Liver (tissue), 9 donors: ENCODE results near the gene ATP2A1. TPM values are rescaled to one million over a fixed set of nuclear protein-coding genes. Genes with fewer than 3 reads are reported as not detected.

ENCODE experiments used
- DNase-seq: peaks from one replicate; pipeline ENCODE4 v3.0.0-alpha.2; 2017; ENCODE audit warnings: low spot score
- H3K27ac ChIP-seq, 2 donors: one replicate each; pipeline ENCODE4 v1.7.0; 2013; ENCODE audit warnings: inconsistent platforms in 2 of 2, low read length in 2 of 2, control low read depth in 1 of 2, low read depth in 1 of 2, mild to moderate bottlenecking in 1 of 2
- H3K27me3 ChIP-seq, 4 donors: one replicate each; pipeline versions ENCODE4 v1.6.1 to v1.7.0; 2013; ENCODE audit warnings: low read length in 3 of 4, inconsistent platforms in 1 of 4, mild to moderate bottlenecking in 1 of 4, moderate library complexity in 1 of 4; ENCODE audit not compliant: control insufficient read depth in 4 of 4, insufficient read depth in 4 of 4
- H3K36me3 ChIP-seq, 4 donors: one replicate each; pipeline versions ENCODE4 v1.6.1 to v1.7.0; 2013; ENCODE audit warnings: low read length in 3 of 4, mild to moderate bottlenecking in 3 of 4, low read depth in 1 of 4, moderate library complexity in 1 of 4; ENCODE audit not compliant: control insufficient read depth in 4 of 4, insufficient read depth in 3 of 4
- H3K4me1 ChIP-seq, 4 donors: one replicate each; pipeline versions ENCODE4 v1.6.1 to v1.7.0; 2013; ENCODE audit warnings: low read length in 3 of 4, mild to moderate bottlenecking in 3 of 4, moderate library complexity in 1 of 4; ENCODE audit not compliant: control insufficient read depth in 4 of 4, insufficient read depth in 4 of 4
- H3K4me3 ChIP-seq, 3 donors: one replicate each; pipeline versions ENCODE4 v1.6.1 to v1.7.0; 2013; ENCODE audit warnings: low read length in 3 of 3, control low read depth in 1 of 3, low read depth in 1 of 3, mild to moderate bottlenecking in 1 of 3
- H3K9ac ChIP-seq, 2 donors: one replicate each; pipeline ENCODE4 v1.7.0; 2013; ENCODE audit warnings: low read length in 2 of 2, mild to moderate bottlenecking in 2 of 2, moderate library complexity in 2 of 2, control low read depth in 1 of 2, low read depth in 1 of 2
- H3K9me3 ChIP-seq, 4 donors: one replicate each; pipeline versions ENCODE4 v1.6.1 to v1.7.0; 2013; ENCODE audit warnings: low read length in 3 of 4; ENCODE audit not compliant: control insufficient read depth in 4 of 4
- ATF3 ChIP-seq: IDR thresholded peaks from 2 replicates; pipeline ENCODE4 v1.6.1; 2016; ENCODE audit warnings: antibody characterized with exemption
- EGR1 ChIP-seq, 2 donors: IDR thresholded peaks; 2 replicates each; pipeline ENCODE4 v1.6.1; 2016 to 2018; ENCODE audit warnings: antibody characterized with exemption in 2 of 2, low read depth in 2 of 2
- FOXA2 ChIP-seq: IDR thresholded peaks from 2 replicates; pipeline ENCODE4 v1.6.1; 2016; ENCODE audit warnings: antibody characterized with exemption
- GABPA ChIP-seq, 2 donors: IDR thresholded peaks in 1 of 2; conservative IDR thresholded peaks in 1 of 2; 2 replicates each; pipeline ENCODE4 v1.6.1; 2016; ENCODE audit warnings: antibody characterized with exemption in 2 of 2, mild to moderate bottlenecking in 1 of 2, moderate library complexity in 1 of 2
- HNF4G ChIP-seq: IDR thresholded peaks from 2 replicates; pipeline ENCODE4 v1.6.1; 2016; ENCODE audit warnings: antibody characterized with exemption
- NR2F2 ChIP-seq: IDR thresholded peaks from 2 replicates; pipeline ENCODE4 v1.6.1; 2016; ENCODE audit warnings: antibody characterized with exemption
- RAD21 ChIP-seq, 2 donors: IDR thresholded peaks; 2 replicates each; pipeline ENCODE4 v1.6.1; 2016; ENCODE audit warnings: antibody characterized with exemption in 2 of 2, mild to moderate bottlenecking in 2 of 2
- REST ChIP-seq: IDR thresholded peaks from 2 replicates; pipeline ENCODE4 v1.6.1; 2016; ENCODE audit warnings: antibody characterized with exemption, mild to moderate bottlenecking
- RXRA ChIP-seq, 2 donors: IDR thresholded peaks; 2 replicates each; pipeline ENCODE4 v1.6.1; 2017 to 2018; ENCODE audit warnings: antibody characterized with exemption in 2 of 2, mild to moderate bottlenecking in 1 of 2
- SP1 ChIP-seq: IDR thresholded peaks from 2 replicates; pipeline ENCODE4 v1.6.1; 2018; ENCODE audit warnings: antibody characterized with exemption, mild to moderate bottlenecking
- TAF1 ChIP-seq: conservative IDR thresholded peaks from 2 replicates; pipeline ENCODE4 v1.6.1; 2016; ENCODE audit warnings: antibody characterized with exemption, mild to moderate bottlenecking
- YY1 ChIP-seq: IDR thresholded peaks from 2 replicates; pipeline ENCODE4 v1.6.1; 2016; ENCODE audit warnings: antibody characterized with exemption, mild to moderate bottlenecking
- WGBS: extraction: QIAGEN DNeasy Blood & Tissue Kit; methylation state at CpG from one replicate; pipeline ENCODE4 v1.1.7; 2013; 5-methylcytosine and 5-hydroxymethylcytosine counted together
- polyA plus RNA-seq, 2 donors: library from polyadenylated mRNA; stranded (reverse) in 1 of 2; unstranded in 1 of 2; fragments of 200-250 nt in 1 of 2; fragments of >200 nt in 1 of 2; fragmentation: Nextera tagmentation in 1 of 2; extraction: Ambion mirVana in 1 of 2; gene quantifications; one replicate each; pipeline versions ENCODE4 v1.2.1 to v1.2.3, GENCODE V29; 2013 to 2015
- total RNA-seq, 2 donors: library from RNA; depleted of rRNA; stranded (reverse); fragments of >200 nt; gene quantifications; one replicate each; pipeline ENCODE4 v1.2.3, GENCODE V29; 2014
- TF ChIP-seq, protein P1 (sequence below): IDR thresholded peaks from 2 replicates; pipeline ENCODE4 v1.6.1; 2016; ENCODE audit warnings: antibody characterized with exemption
- TF ChIP-seq, protein P2 (sequence below): fragments of 150-350 bp; IDR thresholded peaks from 2 replicates; pipeline ENCODE4 v1.5.1; 2017; ENCODE audit warnings: improper control_type of control experiment, low read depth, low read length; ENCODE audit not compliant: missing input control
- TF ChIP-seq, protein P3 (sequence below): IDR thresholded peaks from 2 replicates; pipeline ENCODE4 v1.6.1; 2016; ENCODE audit warnings: antibody characterized with exemption
- donor health status: healthy.
- donor health status: healthy.
- donor health status: healthy.
- donor health status: healthy.
- donor health status: healthy.

The ATP2A1 gene
- under 1 TPM; 0.09 to 0.17 TPM for total RNA-seq
- under 1 TPM; 0.07 to 0.23 TPM for polyA plus RNA-seq

DNA sequence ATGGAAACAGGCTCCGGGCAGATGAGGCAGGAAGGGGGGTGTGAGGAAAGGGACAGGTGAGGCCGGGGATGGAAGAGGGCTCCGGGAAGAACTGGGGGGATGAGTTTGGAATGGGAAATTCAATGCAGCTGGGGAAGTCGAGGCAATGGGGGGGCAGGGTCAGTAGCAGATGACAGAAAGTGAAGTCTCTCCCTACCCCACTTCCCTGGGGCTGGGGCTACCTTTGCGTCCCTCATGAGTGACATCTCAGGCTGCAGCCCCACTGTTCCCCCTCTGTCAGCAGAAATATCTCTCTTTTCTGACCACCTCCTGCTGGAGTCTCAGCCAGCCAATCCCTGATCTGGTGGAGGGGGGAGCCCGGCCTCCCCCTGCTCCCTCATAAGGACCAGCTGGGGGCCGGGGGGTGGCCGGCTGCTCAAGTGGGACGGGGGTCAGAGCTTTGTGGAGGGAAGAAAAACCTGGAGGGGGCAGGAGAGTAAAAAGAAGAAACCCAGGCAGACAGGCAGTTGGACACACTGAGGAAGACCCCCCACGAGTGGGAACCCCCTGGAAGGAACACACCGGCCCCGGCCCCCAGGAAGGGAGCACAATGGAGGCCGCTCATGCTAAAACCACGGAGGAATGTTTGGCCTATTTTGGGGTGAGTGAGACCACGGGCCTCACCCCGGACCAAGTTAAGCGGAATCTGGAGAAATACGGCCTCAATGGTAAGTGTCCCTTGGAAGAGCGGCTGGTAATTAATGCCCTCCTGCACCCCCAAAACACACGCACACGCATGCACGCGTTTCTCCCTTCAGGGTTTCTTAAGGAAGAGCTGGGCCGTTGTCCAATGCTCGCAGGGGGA, at the start of gene ATP2A1:
Gene ATP2A1 (plus strand): TSS at position 406 of the 844 bp plus-strand sequence. CDS start 184 bp downstream, at position 590.
- Histone ChIP-seq H3K27ac (no peak within 1 kb of the TSS), H3K9ac (no peak within 1 kb of the TSS)

DNA sequence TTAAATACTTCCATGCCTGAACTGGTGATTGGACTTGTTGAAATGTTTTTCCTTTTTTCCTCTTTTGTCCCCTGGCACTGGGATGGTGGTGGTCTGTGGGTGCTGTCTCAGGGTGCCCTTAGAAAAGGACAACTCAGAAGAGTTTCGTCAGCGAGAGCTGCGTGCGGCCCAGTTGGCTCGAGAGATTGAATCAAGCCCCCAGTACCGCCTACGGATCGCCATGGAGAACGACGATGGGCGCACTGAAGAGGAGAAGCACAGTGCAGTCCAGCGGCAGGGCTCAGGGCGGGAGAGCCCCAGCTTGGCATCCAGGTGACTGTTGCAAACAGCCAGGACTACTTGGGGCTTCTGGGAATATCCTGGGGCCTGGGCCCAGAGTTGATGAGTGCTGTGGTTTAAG, 48.5 kb upstream of the ATP2A1 start:
- no peaks in the 10 kb centered on the region for H3K9me3 ChIP-seq
- H3K27ac ChIP-seq, result no peak overlapping the region
- no peak overlapping the region for H3K9ac ChIP-seq
- no peak overlapping the region for H3K4me3 ChIP-seq
- TF ChIP-seq HNF4G, result no peak
- TF ChIP-seq NR2F2, result no peak
- no peak for TF ChIP-seq EGR1 (IDR thresholded peaks at IDR 0.05; ENCODE audit: low read depth in 2 of 2)
- TF ChIP-seq, protein P1, sequence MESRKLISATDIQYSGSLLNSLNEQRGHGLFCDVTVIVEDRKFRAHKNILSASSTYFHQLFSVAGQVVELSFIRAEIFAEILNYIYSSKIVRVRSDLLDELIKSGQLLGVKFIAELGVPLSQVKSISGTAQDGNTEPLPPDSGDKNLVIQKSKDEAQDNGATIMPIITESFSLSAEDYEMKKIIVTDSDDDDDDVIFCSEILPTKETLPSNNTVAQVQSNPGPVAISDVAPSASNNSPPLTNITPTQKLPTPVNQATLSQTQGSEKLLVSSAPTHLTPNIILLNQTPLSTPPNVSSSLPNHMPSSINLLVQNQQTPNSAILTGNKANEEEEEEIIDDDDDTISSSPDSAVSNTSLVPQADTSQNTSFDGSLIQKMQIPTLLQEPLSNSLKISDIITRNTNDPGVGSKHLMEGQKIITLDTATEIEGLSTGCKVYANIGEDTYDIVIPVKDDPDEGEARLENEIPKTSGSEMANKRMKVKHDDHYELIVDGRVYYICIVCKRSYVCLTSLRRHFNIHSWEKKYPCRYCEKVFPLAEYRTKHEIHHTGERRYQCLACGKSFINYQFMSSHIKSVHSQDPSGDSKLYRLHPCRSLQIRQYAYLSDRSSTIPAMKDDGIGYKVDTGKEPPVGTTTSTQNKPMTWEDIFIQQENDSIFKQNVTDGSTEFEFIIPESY, result no peak
- no peak for TF ChIP-seq RAD21 (IDR thresholded peaks at IDR 0.05)
- TF ChIP-seq RXRA (IDR thresholded peaks at IDR 0.05), result no peak
- TF ChIP-seq ATF3, result no peak
- H3K27me3 ChIP-seq, result no peaks in the 10 kb centered on the region
- 96% methylated on average over 13 of the region's 13 CpGs for WGBS
- peaks cover 2 to 16% (median 11%) of the 10 kb centered on the region in 4 donors for H3K4me1 ChIP-seq
- peaks cover 31 to 90% (median 75%) of the 10 kb centered on the region in 4 donors for H3K36me3 ChIP-seq
- no peak for DNase-seq

More for the DNA sequence above, at the start of gene ATP2A1:
- H3K4me1 ChIP-seq, result peaks cover 2 to 12% (median 11%) of the 10 kb centered on the region in 4 donors
- peaks cover 0 to 6% (median 2%) of the 10 kb centered on the region in 4 donors for H3K36me3 ChIP-seq
- TF ChIP-seq GABPA (IDR thresholded peaks at IDR 0.05 in 1 of 2, conservative IDR thresholded peaks at IDR 0.05 in 1 of 2) (no peak), SP1 (no peak), TAF1 (no peak), REST (no peak), FOXA2 (no peak), NR2F2 (no peak), RXRA (IDR thresholded peaks at IDR 0.05) (no peak), YY1 (no peak)
- TF ChIP-seq, protein P2, sequence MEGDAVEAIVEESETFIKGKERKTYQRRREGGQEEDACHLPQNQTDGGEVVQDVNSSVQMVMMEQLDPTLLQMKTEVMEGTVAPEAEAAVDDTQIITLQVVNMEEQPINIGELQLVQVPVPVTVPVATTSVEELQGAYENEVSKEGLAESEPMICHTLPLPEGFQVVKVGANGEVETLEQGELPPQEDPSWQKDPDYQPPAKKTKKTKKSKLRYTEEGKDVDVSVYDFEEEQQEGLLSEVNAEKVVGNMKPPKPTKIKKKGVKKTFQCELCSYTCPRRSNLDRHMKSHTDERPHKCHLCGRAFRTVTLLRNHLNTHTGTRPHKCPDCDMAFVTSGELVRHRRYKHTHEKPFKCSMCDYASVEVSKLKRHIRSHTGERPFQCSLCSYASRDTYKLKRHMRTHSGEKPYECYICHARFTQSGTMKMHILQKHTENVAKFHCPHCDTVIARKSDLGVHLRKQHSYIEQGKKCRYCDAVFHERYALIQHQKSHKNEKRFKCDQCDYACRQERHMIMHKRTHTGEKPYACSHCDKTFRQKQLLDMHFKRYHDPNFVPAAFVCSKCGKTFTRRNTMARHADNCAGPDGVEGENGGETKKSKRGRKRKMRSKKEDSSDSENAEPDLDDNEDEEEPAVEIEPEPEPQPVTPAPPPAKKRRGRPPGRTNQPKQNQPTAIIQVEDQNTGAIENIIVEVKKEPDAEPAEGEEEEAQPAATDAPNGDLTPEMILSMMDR, result no peak
- TF ChIP-seq, protein P3, sequence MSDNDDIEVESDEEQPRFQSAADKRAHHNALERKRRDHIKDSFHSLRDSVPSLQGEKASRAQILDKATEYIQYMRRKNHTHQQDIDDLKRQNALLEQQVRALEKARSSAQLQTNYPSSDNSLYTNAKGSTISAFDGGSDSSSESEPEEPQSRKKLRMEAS, result no peak
- no peaks in the 10 kb centered on the region for H3K27me3 ChIP-seq
- 73% methylated on average over 25 of the region's 25 CpGs for WGBS
- no peak for DNase-seq
- H3K9me3 ChIP-seq, result no peaks in the 10 kb centered on the region
- H3K4me3 ChIP-seq, result peak within 1 kb of the TSS in 2 of 3 donors; percentile 63 to 79
